Activated T-cell treated with anti-CD3 and anti-CD28 coated beads for 48 hours (primary cell): ENCODE measurements around the gene PIPOX.

Source experiments
- DNase-seq: peaks from one replicate; pipeline ENCODE4 v3.0.0-alpha.2; 2020; ENCODE audit warnings: low read depth

PIPOX gene

GRCh38 chr17:29048440-29049368 lies 5.8 kb downstream of the PIPOX start:
- no peak for DNase-seq

GRCh38 chr17:29049541-29050145 lies 6.7 kb downstream of the PIPOX start:
- DNase-seq = no peak

- no peak for DNase-seq
Observed at GRCh38 chr17:29050176-29050575, 7.2 kb downstream of the PIPOX start.

- no peak for DNase-seq
Observed at GRCh38 chr17:29051194-29051593, 8.3 kb downstream of the PIPOX start.

- no peak for DNase-seq
Observed at GRCh38 chr17:29051731-29052130, 8.8 kb downstream of the PIPOX start.

GRCh38 chr17:29054835-29055234 lies 11.9 kb downstream of the PIPOX start:
- no peak for DNase-seq

GRCh38 chr17:29057361-29057760 lies 14.4 kb downstream of the PIPOX start:
- no peak for DNase-seq

- no peak for DNase-seq
Observed at GRCh38 chr17:29058391-29058790, 15.4 kb downstream of the PIPOX start.

- DNase-seq = no peak
Observed at GRCh38 chr17:29059281-29059680, 16.3 kb downstream of the PIPOX start.

- no peak for DNase-seq
Observed at GRCh38 chr17:29060475-29060874, 17.5 kb downstream of the PIPOX start.

- no peak for DNase-seq
Observed at GRCh38 chr17:29061036-29061435, 18.1 kb downstream of the PIPOX start.

GRCh38 chr17:29062215-29062614 lies 19.3 kb downstream of the PIPOX start:
- DNase-seq = no peak

GRCh38 chr17:29063992-29064391 lies 21.1 kb downstream of the PIPOX start:
- DNase-seq = no peak

- no peak for DNase-seq
Observed at GRCh38 chr17:29066047-29066446, 23.1 kb downstream of the PIPOX start.

- no peak for DNase-seq
Observed at GRCh38 chr17:29066606-29067005, 23.7 kb downstream of the PIPOX start.

- DNase-seq = no peak
Observed at GRCh38 chr17:29068818-29069217, 25.9 kb downstream of the PIPOX start.

- DNase-seq = no peak
Observed at GRCh38 chr17:29069526-29070041, 26.6 kb downstream of the PIPOX start.

GRCh38 chr17:29070308-29070707 lies 27.4 kb downstream of the PIPOX start:
- no peak for DNase-seq

GRCh38 chr17:29070781-29071180 lies 27.8 kb downstream of the PIPOX start:
- DNase-seq = no peak

GRCh38 chr17:29071303-29071702 lies 28.4 kb downstream of the PIPOX start:
- no peak for DNase-seq

- DNase-seq = no peak
Observed at GRCh38 chr17:29073045-29073444, 30.1 kb downstream of the PIPOX start.

GRCh38 chr17:29073520-29073919 lies 30.6 kb downstream of the PIPOX start:
- DNase-seq = no peak

- DNase-seq = no peak
Observed at GRCh38 chr17:29074488-29074887, 31.5 kb downstream of the PIPOX start.
